Adrenal gland (tissue), 5 donors: ENCODE measurements around the gene ADNP2.

Experiments used
- CTCF ChIP-seq, 6 experiments: fragments of 450-650 bp in 4 of 6; fragments of 200-600 bp in 2 of 6; sonication (generic) in 1 of 6; IDR thresholded peaks; 1 replicate in 5 of 6; 2 replicates in 1 of 6; pipeline versions ENCODE4 v1.5.1 to v1.8.0; 2016 to 2021; ENCODE audit warnings: antibody characterized with exemption in 6 of 6, mild to moderate bottlenecking in 2 of 6, moderate library complexity in 1 of 6
- POLR2A ChIP-seq, 2 donors: fragments of 450-650 bp; IDR thresholded peaks; one replicate each; pipeline ENCODE4 v1.6.1; 2017; ENCODE audit warnings: antibody characterized with exemption in 2 of 2, mild to moderate bottlenecking in 2 of 2, moderate library complexity in 1 of 2
- donor health status: DM: no; HTN: no; CAD: no.

DNA sequence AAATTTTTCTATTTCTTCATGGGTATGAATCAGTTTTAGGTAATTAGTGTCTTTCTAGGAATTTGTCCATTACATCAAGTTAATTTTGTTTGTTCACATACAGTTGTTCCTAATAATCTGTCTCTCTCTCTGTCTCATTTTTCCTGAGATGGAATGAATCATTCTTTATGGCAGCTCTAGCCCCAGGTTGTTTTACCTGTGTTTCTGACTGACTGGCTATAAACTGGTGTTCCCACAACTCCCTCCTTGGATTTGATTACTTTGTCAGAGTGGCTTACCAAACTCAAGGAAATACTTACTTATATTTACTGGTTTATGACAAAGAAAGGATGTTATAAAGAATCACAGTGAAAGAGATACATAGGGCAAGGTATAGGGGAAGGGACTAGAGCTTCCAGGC, 15.1 kb downstream of the ADNP2 start:
- TF ChIP-seq CTCF (IDR thresholded peaks at IDR 0.05) (no peak), POLR2A (IDR thresholded peaks at IDR 0.05) (no peak)
